HCEC 1CT (cell line): ENCODE data around the gene ABCF3.

Experiments used
- DNase-seq: peaks from one replicate; pipeline ENCODE4 v3.0.0-alpha.2; 2017

ABCF3 gene

GRCh38 chr3:184168363-184169120 lies 17.5 kb upstream of the ABCF3 start:
- no peak for DNase-seq

- no peak for DNase-seq
These were observed 15.8 kb upstream of the ABCF3 start for GRCh38 chr3:184169896-184170875.

- no peak for DNase-seq
These were observed 14.4 kb upstream of the ABCF3 start for GRCh38 chr3:184171562-184171961.

GRCh38 chr3:184172681-184173373 lies 13.2 kb upstream of the ABCF3 start:
- no peak for DNase-seq

GRCh38 chr3:184173374-184173722 lies 12.7 kb upstream of the ABCF3 start:
- no peak for DNase-seq

- no peak for DNase-seq
These were observed 11.7 kb upstream of the ABCF3 start for GRCh38 chr3:184174284-184174645.

GRCh38 chr3:184174646-184175492 lies 11.1 kb upstream of the ABCF3 start, which contains the start of gene AP2M1:
AP2M1 (plus strand) TSS chr3:184174855; CDS start chr3:184176994, 2,139 bp downstream.
- peak; percentile 100 for DNase-seq

- DNase-seq: no peak
These were observed 10.5 kb upstream of the ABCF3 start for GRCh38 chr3:184175506-184175905.

- no peak for DNase-seq
These were observed 10.0 kb upstream of the ABCF3 start for GRCh38 chr3:184175981-184176376.

- DNase-seq: peak; percentile 98
These were observed 9.3 kb upstream of the ABCF3 start for GRCh38 chr3:184176377-184177330.

- DNase-seq: no peak
These were observed 8.7 kb upstream of the ABCF3 start for GRCh38 chr3:184177331-184177731.

DNA sequence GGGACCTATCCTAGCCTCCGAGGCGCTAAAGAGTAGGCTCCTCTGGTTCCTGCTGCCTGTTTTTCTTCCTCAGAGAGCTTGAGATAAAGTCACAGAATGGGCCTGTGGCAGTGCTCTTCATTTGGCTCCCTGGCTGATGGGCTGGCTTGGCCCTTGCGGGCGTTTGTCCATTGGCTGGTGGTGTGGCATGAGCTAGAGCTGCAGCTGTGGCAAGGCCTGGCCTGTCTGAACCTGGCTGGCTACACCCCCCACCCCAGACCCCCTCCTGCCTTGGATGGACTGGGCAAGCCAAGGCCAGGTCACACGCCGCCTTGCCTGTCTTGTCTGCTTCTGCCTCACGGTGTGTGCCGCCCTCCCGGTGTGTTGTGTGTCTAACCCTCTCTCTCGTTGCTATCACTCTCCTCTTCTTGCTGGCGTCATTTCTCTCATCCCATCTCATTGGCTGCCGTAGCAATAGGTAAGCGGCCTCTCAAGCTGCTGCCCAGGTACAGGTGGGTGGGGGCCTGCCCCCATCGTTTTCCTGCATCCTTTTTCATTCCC lies 8.2 kb upstream of the ABCF3 start:
- no peak for DNase-seq

- DNase-seq: no peak
These were observed 7.4 kb upstream of the ABCF3 start for GRCh38 chr3:184178521-184179138.

DNA sequence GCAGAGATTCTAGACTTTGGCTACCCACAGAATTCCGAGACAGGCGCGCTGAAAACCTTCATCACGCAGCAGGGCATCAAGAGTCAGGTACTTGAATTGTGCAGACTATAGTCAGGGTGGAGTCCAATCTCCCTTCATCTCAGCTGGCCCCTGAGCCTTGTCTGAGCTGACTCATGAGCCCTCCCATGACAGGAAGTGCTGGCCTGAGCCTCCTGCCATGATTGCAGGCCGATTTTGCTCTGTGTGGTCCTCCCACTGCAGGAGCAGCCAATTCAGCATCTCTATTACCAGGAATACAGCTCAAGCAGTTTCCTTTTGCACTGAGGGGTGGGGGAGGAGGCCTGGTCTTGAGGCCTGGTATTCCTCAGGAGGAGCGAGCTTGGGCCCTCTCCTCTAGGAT lies 5.8 kb upstream of the ABCF3 start:
- DNase-seq: peak; percentile 63

- DNase-seq: no peak
These were observed 4.4 kb upstream of the ABCF3 start for GRCh38 chr3:184181596-184181995.

GRCh38 chr3:184183679-184184078 lies 2.3 kb upstream of the ABCF3 start:
- DNase-seq: no peak

DNA sequence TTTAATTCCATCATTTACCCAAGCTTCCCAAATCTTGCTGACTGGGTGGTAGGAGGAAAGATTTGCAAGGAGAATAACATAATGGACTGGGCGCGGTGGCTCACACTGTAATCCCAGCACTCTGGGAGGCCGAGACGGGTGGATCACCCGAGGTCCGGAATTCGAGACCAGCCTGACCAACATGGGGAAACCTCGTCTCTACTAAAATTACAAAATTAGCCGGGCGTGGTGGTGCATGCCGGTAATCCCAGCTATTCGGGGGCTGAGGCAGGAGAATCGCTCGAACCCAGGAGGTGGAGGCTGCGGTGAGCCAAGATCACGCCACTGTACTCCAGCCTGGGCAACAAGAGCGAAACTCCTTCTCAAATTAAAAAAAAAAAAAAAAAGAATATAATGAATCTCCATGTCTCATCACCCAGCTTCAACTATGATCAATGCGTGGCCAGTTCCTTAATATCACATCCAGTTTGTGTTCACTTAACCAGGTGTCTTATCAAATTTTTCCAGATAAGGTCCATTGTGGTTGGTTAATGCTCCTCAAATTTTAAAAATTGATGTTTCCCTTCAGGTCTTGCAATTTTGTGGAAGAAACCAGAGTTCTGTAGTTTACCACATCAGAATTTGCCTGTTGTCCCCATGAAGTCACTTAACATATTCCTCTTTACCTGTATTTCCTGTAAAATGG lies 1.3 kb upstream of the ABCF3 start:
- DNase-seq: no peak

DNA sequence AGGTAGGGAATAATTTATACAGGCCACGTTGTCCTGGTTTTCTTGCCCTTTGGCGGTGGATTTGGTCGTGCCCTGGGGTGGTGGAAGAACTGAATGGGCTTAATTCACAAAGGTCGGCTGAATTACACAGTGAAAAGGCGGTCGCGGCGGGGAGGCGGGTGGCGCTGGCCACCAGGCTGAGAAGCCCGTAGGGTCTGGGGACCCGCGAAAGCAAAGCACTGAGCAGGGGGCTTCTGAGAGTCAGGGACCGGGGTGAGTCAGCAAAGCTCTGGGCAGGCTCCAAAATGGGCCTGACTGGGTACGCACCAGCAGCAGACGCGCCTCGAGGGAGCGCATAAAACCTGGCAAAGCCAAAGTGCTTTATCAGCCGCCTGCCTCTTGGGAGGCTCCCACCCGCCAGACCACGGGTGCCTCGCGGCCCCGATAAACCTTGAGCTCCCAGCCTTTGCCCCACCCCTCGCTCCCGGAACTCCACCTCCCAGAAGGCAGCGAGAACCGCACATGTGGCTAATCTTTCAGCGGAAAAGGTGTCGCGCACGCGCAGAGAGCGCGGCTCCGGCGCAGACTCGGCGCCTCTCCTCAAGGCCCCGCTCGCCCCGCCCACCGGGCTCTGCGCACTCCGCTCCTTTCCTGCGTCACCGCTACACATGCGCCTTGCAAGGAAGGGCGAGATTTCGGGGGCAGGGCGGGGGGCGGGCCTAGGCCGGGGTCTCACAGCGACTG lies 377 bp upstream of the ABCF3 start:
- peak; percentile 98 for DNase-seq

DNA sequence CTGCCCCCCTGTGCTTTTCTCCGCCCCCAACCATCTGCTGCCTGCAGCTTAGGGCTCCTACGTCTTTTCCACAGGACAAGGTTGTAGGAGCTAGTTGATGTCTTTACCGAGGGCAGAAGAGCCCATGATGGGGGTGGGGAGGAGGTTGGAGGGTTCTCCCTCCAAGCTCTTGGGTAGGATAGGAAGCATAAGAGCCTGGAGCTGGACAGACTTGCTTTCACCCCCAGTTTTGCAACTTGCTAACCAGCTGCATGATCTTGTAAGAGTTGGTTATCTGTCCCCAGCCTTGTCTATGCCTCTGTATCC lies 856 bp downstream of the ABCF3 start:
- DNase-seq: no peak
